Stimulated activated naive B cell treated with anti-CD40 and anti-IgM and Interleukin-4, amounts not matched to agents 10 μg/mL and 1 μg/mL and 100 μg/mL, for 72 hours (primary cell): ENCODE measurements around the gene CD28.
"Not testable (repeated sequence)": the region's sequence is repeated elsewhere in the genome, so short reads cannot be mapped to it uniquely, and the experiment has no call there.

Experiments used
- ATAC-seq, 2 donors: fragments of 150-1000 bp; cut with Tn5 transposase; replicated peaks; 2 replicates each; pipeline ENCODE4 v1.10.0; 2021; ENCODE audit warnings: moderate library complexity in 1 of 2
- DNase-seq: peaks from one replicate; pipeline ENCODE4 v3.0.0; 2021
- H3K27ac Mint-ChIP-seq: one replicate; pipeline ENCODE4 v1.8.0; 2022; ENCODE audit warnings: mild to moderate bottlenecking, mixed read lengths
- H3K27me3 Mint-ChIP-seq, 2 donors: one replicate each; pipeline ENCODE4 v1.8.0; 2022; ENCODE audit warnings: mixed read lengths in 2 of 2
- H3K36me3 Mint-ChIP-seq, 2 donors: one replicate each; pipeline ENCODE4 v1.8.0; 2022; ENCODE audit warnings: mixed read lengths in 2 of 2, mild to moderate bottlenecking in 1 of 2
- H3K4me1 Mint-ChIP-seq, 2 donors: one replicate each; pipeline ENCODE4 v1.8.0; 2022; ENCODE audit warnings: mixed read lengths in 2 of 2, mild to moderate bottlenecking in 1 of 2
- H3K4me3 Mint-ChIP-seq, 2 donors: one replicate each; pipeline ENCODE4 v1.8.0; 2022; ENCODE audit warnings: mild to moderate bottlenecking in 2 of 2, mixed read lengths in 2 of 2, moderate library complexity in 1 of 2
- H3K9me3 Mint-ChIP-seq, 2 donors: one replicate each; pipeline ENCODE4 v1.8.0; 2022; ENCODE audit warnings: mixed read lengths in 2 of 2, mild to moderate bottlenecking in 1 of 2

The CD28 gene

GRCh38 chr2:203782262-203782976, 76.0 kb downstream of the CD28 start:
- Mint-ChIP-seq H3K36me3 (no peaks in the 10 kb centered on the region), H3K9me3 (peaks cover 0 to 1% of the 10 kb centered on the region in 2 donors), H3K4me3 (no peak overlapping the region), H3K27me3 (peaks cover 31 to 35% of the 10 kb centered on the region in 2 donors), H3K4me1 (peaks cover 2 to 6% of the 10 kb centered on the region in 2 donors), H3K27ac (no peak overlapping the region)
- ATAC-seq (peak; percentile 72 to 80), DNase-seq (peak; percentile 9)

GRCh38 chr2:203783496-203784203, 77.2 kb downstream of the CD28 start:
- Mint-ChIP-seq H3K27ac (no peak overlapping the region), H3K9me3 (peaks cover 0 to 1% of the 10 kb centered on the region in 2 donors), H3K4me3 (no peak overlapping the region), H3K4me1 (peaks cover 9 to 18% of the 10 kb centered on the region in 2 donors), H3K36me3 (no peaks in the 10 kb centered on the region), H3K27me3 (peaks cover 31 to 35% of the 10 kb centered on the region in 2 donors)
- DNase-seq (no peak), ATAC-seq (no peak)

- Mint-ChIP-seq H3K4me1 (peaks cover 9 to 18% of the 10 kb centered on the region in 2 donors), H3K27me3 (peaks cover 33 to 34% of the 10 kb centered on the region in 2 donors)
- not testable (repeated sequence) for H3K4me3 Mint-ChIP-seq, H3K9me3 Mint-ChIP-seq, H3K36me3 Mint-ChIP-seq, ATAC-seq, H3K27ac Mint-ChIP-seq, DNase-seq
These were observed 78.4 kb downstream of the CD28 start for GRCh38 chr2:203784710-203785270.

- ATAC-seq, H3K4me3 Mint-ChIP-seq, H3K36me3 Mint-ChIP-seq, H3K9me3 Mint-ChIP-seq, H3K27ac Mint-ChIP-seq, DNase-seq: not testable (repeated sequence)
- Mint-ChIP-seq H3K4me1 (peaks cover 9 to 18% of the 10 kb centered on the region in 2 donors), H3K27me3 (peaks cover 31 to 32% of the 10 kb centered on the region in 2 donors)
These were observed 79.1 kb downstream of the CD28 start for GRCh38 chr2:203785391-203786110.

GRCh38 chr2:203786549-203787351, 80.3 kb downstream of the CD28 start:
- no peak for DNase-seq
- no peak overlapping the region for H3K4me3 Mint-ChIP-seq
- no peaks in the 10 kb centered on the region for H3K36me3 Mint-ChIP-seq
- no peak overlapping the region for H3K27ac Mint-ChIP-seq
- no peak for ATAC-seq
- peaks cover 9 to 18% of the 10 kb centered on the region in 2 donors for H3K4me1 Mint-ChIP-seq
- peaks cover 0 to 1% of the 10 kb centered on the region in 2 donors for H3K9me3 Mint-ChIP-seq
- peaks cover 34 to 36% of the 10 kb centered on the region in 2 donors for H3K27me3 Mint-ChIP-seq

GRCh38 chr2:203787979-203788378, 81.5 kb downstream of the CD28 start:
- peaks cover 36 to 40% of the 10 kb centered on the region in 2 donors for H3K27me3 Mint-ChIP-seq
- no peak overlapping the region for H3K4me3 Mint-ChIP-seq
- peaks cover 9 to 18% of the 10 kb centered on the region in 2 donors for H3K4me1 Mint-ChIP-seq
- H3K27ac Mint-ChIP-seq = no peak overlapping the region
- DNase-seq (no peak), ATAC-seq (peak; percentile 76 to 88)
- no peaks in the 10 kb centered on the region for H3K36me3 Mint-ChIP-seq
- peaks cover 0 to 1% of the 10 kb centered on the region in 2 donors for H3K9me3 Mint-ChIP-seq
